HepG2 (cell line): ENCODE measurements around the gene TIAM2. TPM values are rescaled to one million over a fixed set of nuclear protein-coding genes. Genes with fewer than 3 reads are reported as not detected.

Experiments
- ATAC-seq: fragments of 200-7000 bp; cut with Tn5 transposase; 3 replicates; pipeline ENCODE4 v1.9.1; 2020; ENCODE audit warnings: mild to moderate bottlenecking, moderate library complexity
- BruUV-seq: library from RNA; stranded (reverse); fragments of 400-500 nt; replicated peaks from 2 replicates; lab custom pipeline; 2021; lab: Mats Ljungman, UMichigan
- CTCF ChIA-PET: fragments of 300-600 bp; formaldehyde crosslinking; extraction: SDS; loops from one replicate; lab custom pipeline; 2021; ENCODE audit warnings: low total read pairs, inconsistent platforms, low intra/inter-chr PET ratio; lab: Yijun Ruan, JAX
- POLR2A ChIA-PET: fragments of 350-600 bp; sonication (Branson Sonifier 250); formaldehyde crosslinking; loops from one replicate; lab custom pipeline; 2020; ENCODE audit warnings: antibody characterized with exemption, inconsistent platforms; lab: Yijun Ruan, JAX
- DNase-seq: peaks from one replicate; pipeline ENCODE4 v3.0.0-alpha.2; 2015; ENCODE audit warnings: low spot score
- FAIRE-seq: peaks from 3 replicates; lab custom pipeline; 2011; peaks lifted over from hg19 to GRCh38; lab: Jason Lieb, UNC
- H2AFZ ChIP-seq: one replicate; pipeline ENCODE4 v1.6.1; 2011; ENCODE audit warnings: low read length, inconsistent platforms
- H3K27ac ChIP-seq: fragments of 300-600 bp; 3 replicates; pipeline ENCODE4 v1.8.0; 2011; ENCODE audit warnings: mixed run types, mild to moderate bottlenecking, mixed read lengths, low read length, inconsistent platforms; ENCODE audit not compliant: insufficient read depth; ENCODE audit errors: extremely low read length
- H3K27me3 ChIP-seq, 2 experiments: fragments of 200-600 bp in 1 of 2; 2 replicates in 1 of 2; 3 replicates in 1 of 2; pipeline versions ENCODE4 v1.6.0 to v1.8.0; 2011; ENCODE audit warnings: low read length in 2 of 2, mild to moderate bottlenecking in 2 of 2, moderate library complexity in 2 of 2, inconsistent platforms in 1 of 2; ENCODE audit not compliant: insufficient read depth in 2 of 2, control insufficient read depth in 1 of 2
- H3K36me3 ChIP-seq, 2 experiments: fragments of 200-600 bp in 1 of 2; replicated peaks in 1 of 2; 2 replicates in 1 of 2; 3 replicates in 1 of 2; pipeline versions ENCODE4 v1.5.1 to v1.8.0; 2011; ENCODE audit warnings: low read length in 2 of 2, inconsistent platforms in 1 of 2; ENCODE audit not compliant: insufficient read depth in 2 of 2, control insufficient read depth in 1 of 2
- H3K4me1 ChIP-seq: 2 replicates; pipeline ENCODE4 v1.5.1; 2012; ENCODE audit warnings: low read length, inconsistent platforms; ENCODE audit not compliant: insufficient read depth
- H3K4me2 ChIP-seq: 2 replicates; pipeline ENCODE4 v1.6.0; 2011; ENCODE audit warnings: low read depth, low read length, inconsistent platforms
- H3K4me3 ChIP-seq, 3 experiments: fragments of 200-600 bp in 1 of 3; sonication (generic), shearing (Covaris generic) in 1 of 3; replicated peaks in 1 of 3; 2 replicates each; pipeline ENCODE4 v1.5.1; 2011 to 2016; ENCODE audit warnings: low read length in 3 of 3, inconsistent platforms in 2 of 3, low read depth in 2 of 3, mild to moderate bottlenecking in 2 of 3, control low read depth in 1 of 3, mixed read lengths in 1 of 3; ENCODE audit not compliant: insufficient read depth in 1 of 3
- H3K79me2 ChIP-seq: one replicate; pipeline ENCODE4 v1.6.1; 2011; ENCODE audit warnings: low read length, inconsistent platforms; ENCODE audit not compliant: insufficient read depth
- H3K9ac ChIP-seq: 2 replicates; pipeline ENCODE4 v1.6.0; 2011; ENCODE audit warnings: mild to moderate bottlenecking, low read depth, low read length, inconsistent platforms; ENCODE audit not compliant: insufficient read depth
- H3K9me3 ChIP-seq: 2 replicates; pipeline ENCODE4 v1.5.1; 2012; ENCODE audit warnings: mild to moderate bottlenecking, low read length
- H4K20me1 ChIP-seq: 2 replicates; pipeline ENCODE4 v1.6.0; 2011; ENCODE audit warnings: inconsistent platforms, mild to moderate bottlenecking, low read length, moderate library complexity; ENCODE audit not compliant: insufficient read depth
- EHMT2 ChIP-seq: fragments of 200-600 bp; sonication (generic); IDR thresholded peaks from 2 replicates; pipeline ENCODE4 v1.7.0; 2017; ENCODE audit warnings: antibody characterized with exemption, low read depth, low read length, borderline replicate concordance
- HOXA3 ChIP-seq: sonication (generic); formaldehyde crosslinking; IDR thresholded peaks from 2 replicates; pipeline ENCODE4 v1.5.0; 2020; ENCODE audit warnings: missing genetic modification reagents
- KLF15 ChIP-seq: sonication (generic); formaldehyde crosslinking; IDR thresholded peaks from 2 replicates; pipeline ENCODE4 v1.8.1; 2023; ENCODE audit warnings: borderline replicate concordance, mild to moderate bottlenecking, inconsistent platforms, missing genetic modification reagents, mixed read lengths
- MEF2D ChIP-seq: sonication (generic); formaldehyde crosslinking; IDR thresholded peaks from 2 replicates; pipeline ENCODE4 v1.5.1; 2020; ENCODE audit warnings: mild to moderate bottlenecking, missing genetic modification reagents
- MTF2 ChIP-seq: sonication (generic); formaldehyde crosslinking; IDR thresholded peaks from 2 replicates; pipeline ENCODE4 v1.5.0; 2020; ENCODE audit warnings: missing genetic modification reagents, borderline replicate concordance
- PCBP2 ChIP-seq: fragments of 200-400 bp; formaldehyde crosslinking; optimal IDR thresholded peaks from 2 replicates; pipeline ENCODE3; 2018; ENCODE audit warnings: low read length, low read depth; ENCODE audit not compliant: poor library complexity, severe bottlenecking
- TEAD3 ChIP-seq: optimal IDR thresholded peaks from 2 replicates; pipeline ENCODE3; 2016; ENCODE audit warnings: borderline replicate concordance
- ZBTB1 ChIP-seq: sonication (generic); formaldehyde crosslinking; IDR thresholded peaks from 2 replicates; pipeline ENCODE4 v1.4.0; 2020; ENCODE audit warnings: missing genetic modification reagents, borderline replicate concordance
- ZNF430 ChIP-seq: sonication (generic); formaldehyde crosslinking; IDR thresholded peaks from 2 replicates; pipeline ENCODE4 v1.9.0; 2021; ENCODE audit warnings: mild to moderate bottlenecking, missing genetic modification reagents
- ZNF569 ChIP-seq: sonication (generic); formaldehyde crosslinking; IDR thresholded peaks from 2 replicates; pipeline ENCODE4 v1.5.0; 2020; ENCODE audit warnings: mild to moderate bottlenecking, missing genetic modification reagents, moderate library complexity, borderline replicate concordance
- ZNF615 ChIP-seq: sonication (generic); formaldehyde crosslinking; IDR thresholded peaks from 2 replicates; pipeline ENCODE4 v1.5.0; 2020; ENCODE audit warnings: mild to moderate bottlenecking, missing genetic modification reagents, borderline replicate concordance
- ZNF776 ChIP-seq: sonication (generic); formaldehyde crosslinking; IDR thresholded peaks from 2 replicates; pipeline ENCODE4 v1.4.0; 2020; ENCODE audit warnings: mild to moderate bottlenecking, missing genetic modification reagents
- ZNF879 ChIP-seq: sonication (generic); formaldehyde crosslinking; IDR thresholded peaks from 2 replicates; pipeline ENCODE4 v1.8.1; 2023; ENCODE audit warnings: missing genetic modification reagents
- WGBS: methylation state at CpG from one replicate; pipeline ENCODE4 v1.1.6; 2017; ENCODE audit warnings: low lambda C conversion rate; 5-methylcytosine and 5-hydroxymethylcytosine counted together
- in situ Hi-C: cut with HindIII; loops from 2 replicates; pipeline ENCODE4 v1.10.0; 2017; ENCODE audit warnings: low pct_unique_long_range_greater_than_20kb; ENCODE audit not compliant: extremely low pct_ligation_motif_present
- intact Hi-C: fragments of 100-400 bp; cut with micrococcal nuclease; formaldehyde crosslinking; loops from one replicate; pipeline ENCODE4 v1.10.0; 2022; ENCODE audit not compliant: unreplicated experiment
- polyA plus RNA-seq, 8 experiments: library from polyadenylated mRNA; depleted of rRNA in 3 of 8; stranded (reverse) in 7 of 8; unstranded in 1 of 8; fragments of >200 nt; fragmentation: Illumina TruSeq in 4 of 8; extraction: Trizol in 4 of 8; gene quantifications; 2 replicates each; pipeline versions ENCODE4 v1.2.1 to v1.2.3, GENCODE V29; 2011 to 2016; ENCODE audit warnings: low read depth in 4 of 8, missing spikeins in 1 of 8, mixed read lengths in 1 of 8; ENCODE audit not compliant: insufficient read depth in 1 of 8
- total RNA-seq, 5 experiments: library from RNA; depleted of rRNA; stranded (reverse); fragments of >200 nt; fragmentation: Illumina TruSeq; extraction: Trizol; gene quantifications; 2 replicates each; pipeline ENCODE4 v1.2.3, GENCODE V29; 2016; ENCODE audit warnings: low read depth in 1 of 5
- TF ChIP-seq, protein P1 (sequence below): sonication (generic); formaldehyde crosslinking; IDR thresholded peaks from 2 replicates; pipeline ENCODE4 v1.9.0; 2022; ENCODE audit warnings: low read depth, missing genetic modification reagents
- TF ChIP-seq, protein P2 (sequence below): sonication (generic); formaldehyde crosslinking; conservative IDR thresholded peaks from 2 replicates; pipeline ENCODE4 v1.4.0; 2020; ENCODE audit warnings: missing genetic modification reagents
- TF ChIP-seq, protein P3 (sequence below): sonication (generic); formaldehyde crosslinking; IDR thresholded peaks from 2 replicates; pipeline ENCODE4 v1.5.0; 2020; ENCODE audit warnings: mild to moderate bottlenecking, missing genetic modification reagents, moderate library complexity
- TF ChIP-seq, protein P4 (sequence below): sonication (generic); formaldehyde crosslinking; IDR thresholded peaks from 2 replicates; pipeline ENCODE4 v1.5.0; 2020; ENCODE audit warnings: missing genetic modification reagents

TIAM2 gene
- total and polyA plus RNA-seq, 2 of the 13 experiments (the other 11 are each of a cell fraction or from before 2014, with no cell fraction given): 4.1 to 4.5 TPM

DNA sequence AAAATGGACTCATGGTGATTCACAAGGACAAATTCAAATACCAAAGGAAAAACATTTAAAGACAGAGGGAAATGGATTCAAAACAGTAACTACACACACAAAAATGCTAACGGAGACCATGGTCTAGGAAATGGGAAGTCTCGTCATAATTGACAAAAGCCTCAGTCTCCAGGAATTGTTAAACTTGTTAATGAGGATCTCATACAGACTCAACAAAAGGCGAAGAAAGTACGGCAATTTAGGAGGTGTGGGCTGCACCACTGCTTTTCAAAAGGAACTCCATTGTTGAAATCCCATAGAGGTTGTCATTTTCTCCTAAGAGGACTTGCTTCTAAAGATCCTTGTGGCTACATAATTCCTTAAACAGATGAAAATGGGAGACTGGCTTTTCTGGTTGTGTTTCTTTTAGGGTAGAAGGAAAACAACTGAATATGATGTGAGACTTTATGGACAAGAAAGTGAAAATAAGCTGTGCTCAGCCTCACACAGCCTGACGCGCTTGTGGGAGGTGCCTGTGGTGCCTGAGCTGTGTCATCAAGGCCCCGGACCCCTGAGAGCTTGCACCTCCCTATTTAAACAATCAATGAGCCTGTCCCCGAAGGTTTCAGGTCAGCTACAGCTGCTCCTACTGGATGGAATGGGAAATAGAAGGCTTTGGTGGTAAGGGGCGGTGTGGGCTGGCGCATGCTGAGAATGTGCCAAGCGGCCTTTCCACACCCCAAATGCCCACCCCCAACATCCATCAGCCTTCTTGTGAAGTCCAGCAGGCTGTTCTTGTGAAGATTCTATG is 266.2 kb downstream of the TIAM2 start:
- H3K4me2 ChIP-seq: no peak overlapping the region
- POLR2A ChIA-PET: no interaction called here
- 0 out of 2 replicates have a peak, but pooled peaks cover 3% of the 10 kb centered on the region for H4K20me1 ChIP-seq
- H2AFZ ChIP-seq: no peak overlapping the region
- no peaks in the 10 kb centered on the region for H3K27me3 ChIP-seq
- in situ Hi-C loops: no loop called here
- no peaks in the 10 kb centered on the region for H3K4me1 ChIP-seq
- CTCF ChIA-PET: no interaction called here
- peak; percentile 37 for FAIRE-seq
- H3K27ac ChIP-seq: no peak overlapping the region
- DNase-seq: peak; percentile 30
- 94% methylated on average over 11 of the region's 11 CpGs for WGBS
- no TSS peak for BruUV-seq
- intact Hi-C loops: no loop called here
- H3K9me3 ChIP-seq: no peaks in the 10 kb centered on the region
- H3K9ac ChIP-seq: no peak overlapping the region
- peak; percentile 60 for ATAC-seq
- H3K36me3 ChIP-seq: peaks cover 48 to 94% of the 10 kb centered on the region in 2 experiments
- peaks cover 13% of the 10 kb centered on the region for H3K79me2 ChIP-seq
- H3K4me3 ChIP-seq: no peak overlapping the region
- no peak for TF ChIP-seq KLF15 (CRISPR knock-in tag)
- TF ChIP-seq ZNF569 (CRISPR knock-in tag): no peak
- TF ChIP-seq ZNF776 (CRISPR knock-in tag): no peak
- TF ChIP-seq ZNF879: no peak
- TF ChIP-seq TEAD3: peak; percentile 71
- TF ChIP-seq HOXA3: 0 out of 2 replicates have a peak, but pooled peaks have one; percentile 13
- no peak for TF ChIP-seq MTF2 (CRISPR knock-in tag)
- TF ChIP-seq, protein P1, sequence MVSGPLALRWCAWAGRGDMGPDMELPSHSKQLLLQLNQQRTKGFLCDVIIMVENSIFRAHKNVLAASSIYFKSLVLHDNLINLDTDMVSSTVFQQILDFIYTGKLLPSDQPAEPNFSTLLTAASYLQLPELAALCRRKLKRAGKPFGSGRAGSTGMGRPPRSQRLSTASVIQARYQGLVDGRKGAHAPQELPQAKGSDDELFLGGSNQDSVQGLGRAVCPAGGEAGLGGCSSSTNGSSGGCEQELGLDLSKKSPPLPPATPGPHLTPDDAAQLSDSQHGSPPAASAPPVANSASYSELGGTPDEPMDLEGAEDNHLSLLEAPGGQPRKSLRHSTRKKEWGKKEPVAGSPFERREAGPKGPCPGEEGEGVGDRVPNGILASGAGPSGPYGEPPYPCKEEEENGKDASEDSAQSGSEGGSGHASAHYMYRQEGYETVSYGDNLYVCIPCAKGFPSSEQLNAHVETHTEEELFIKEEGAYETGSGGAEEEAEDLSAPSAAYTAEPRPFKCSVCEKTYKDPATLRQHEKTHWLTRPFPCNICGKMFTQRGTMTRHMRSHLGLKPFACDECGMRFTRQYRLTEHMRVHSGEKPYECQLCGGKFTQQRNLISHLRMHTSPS (CRISPR knock-in tag): no peak
- TF ChIP-seq, protein P2, sequence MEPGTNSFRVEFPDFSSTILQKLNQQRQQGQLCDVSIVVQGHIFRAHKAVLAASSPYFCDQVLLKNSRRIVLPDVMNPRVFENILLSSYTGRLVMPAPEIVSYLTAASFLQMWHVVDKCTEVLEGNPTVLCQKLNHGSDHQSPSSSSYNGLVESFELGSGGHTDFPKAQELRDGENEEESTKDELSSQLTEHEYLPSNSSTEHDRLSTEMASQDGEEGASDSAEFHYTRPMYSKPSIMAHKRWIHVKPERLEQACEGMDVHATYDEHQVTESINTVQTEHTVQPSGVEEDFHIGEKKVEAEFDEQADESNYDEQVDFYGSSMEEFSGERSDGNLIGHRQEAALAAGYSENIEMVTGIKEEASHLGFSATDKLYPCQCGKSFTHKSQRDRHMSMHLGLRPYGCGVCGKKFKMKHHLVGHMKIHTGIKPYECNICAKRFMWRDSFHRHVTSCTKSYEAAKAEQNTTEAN: no peak
- TF ChIP-seq ZNF615 (CRISPR knock-in tag): no peak
- TF ChIP-seq, protein P3, sequence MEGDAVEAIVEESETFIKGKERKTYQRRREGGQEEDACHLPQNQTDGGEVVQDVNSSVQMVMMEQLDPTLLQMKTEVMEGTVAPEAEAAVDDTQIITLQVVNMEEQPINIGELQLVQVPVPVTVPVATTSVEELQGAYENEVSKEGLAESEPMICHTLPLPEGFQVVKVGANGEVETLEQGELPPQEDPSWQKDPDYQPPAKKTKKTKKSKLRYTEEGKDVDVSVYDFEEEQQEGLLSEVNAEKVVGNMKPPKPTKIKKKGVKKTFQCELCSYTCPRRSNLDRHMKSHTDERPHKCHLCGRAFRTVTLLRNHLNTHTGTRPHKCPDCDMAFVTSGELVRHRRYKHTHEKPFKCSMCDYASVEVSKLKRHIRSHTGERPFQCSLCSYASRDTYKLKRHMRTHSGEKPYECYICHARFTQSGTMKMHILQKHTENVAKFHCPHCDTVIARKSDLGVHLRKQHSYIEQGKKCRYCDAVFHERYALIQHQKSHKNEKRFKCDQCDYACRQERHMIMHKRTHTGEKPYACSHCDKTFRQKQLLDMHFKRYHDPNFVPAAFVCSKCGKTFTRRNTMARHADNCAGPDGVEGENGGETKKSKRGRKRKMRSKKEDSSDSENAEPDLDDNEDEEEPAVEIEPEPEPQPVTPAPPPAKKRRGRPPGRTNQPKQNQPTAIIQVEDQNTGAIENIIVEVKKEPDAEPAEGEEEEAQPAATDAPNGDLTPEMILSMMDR (CRISPR knock-in tag): 0 out of 2 replicates have a peak, but pooled peaks have one; percentile 1
- no peak for TF ChIP-seq ZBTB1 (CRISPR knock-in tag)
- no peak for TF ChIP-seq EHMT2
- no peak for TF ChIP-seq MEF2D
- TF ChIP-seq ZNF430 (CRISPR knock-in tag): no peak
- TF ChIP-seq PCBP2: no peak
- TF ChIP-seq, protein P4, sequence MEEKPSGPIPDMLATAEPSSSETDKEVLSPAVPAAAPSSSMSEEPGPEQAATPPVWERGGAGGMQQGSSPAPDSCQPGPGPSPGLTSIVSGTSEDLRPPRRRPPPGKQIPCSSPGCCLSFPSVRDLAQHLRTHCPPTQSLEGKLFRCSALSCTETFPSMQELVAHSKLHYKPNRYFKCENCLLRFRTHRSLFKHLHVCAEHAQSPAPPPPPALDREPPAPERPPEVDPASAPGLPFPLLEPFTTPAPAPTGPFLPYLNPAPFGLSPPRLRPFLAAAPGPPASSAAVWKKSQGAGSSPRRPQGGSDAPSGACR (CRISPR knock-in tag): no peak
